Measurements from ENCODE around the gene STUB1.
A peak's percentile ranks its signal among the peaks of the same experiment; 100 is the strongest.

Gene STUB1

DNA sequence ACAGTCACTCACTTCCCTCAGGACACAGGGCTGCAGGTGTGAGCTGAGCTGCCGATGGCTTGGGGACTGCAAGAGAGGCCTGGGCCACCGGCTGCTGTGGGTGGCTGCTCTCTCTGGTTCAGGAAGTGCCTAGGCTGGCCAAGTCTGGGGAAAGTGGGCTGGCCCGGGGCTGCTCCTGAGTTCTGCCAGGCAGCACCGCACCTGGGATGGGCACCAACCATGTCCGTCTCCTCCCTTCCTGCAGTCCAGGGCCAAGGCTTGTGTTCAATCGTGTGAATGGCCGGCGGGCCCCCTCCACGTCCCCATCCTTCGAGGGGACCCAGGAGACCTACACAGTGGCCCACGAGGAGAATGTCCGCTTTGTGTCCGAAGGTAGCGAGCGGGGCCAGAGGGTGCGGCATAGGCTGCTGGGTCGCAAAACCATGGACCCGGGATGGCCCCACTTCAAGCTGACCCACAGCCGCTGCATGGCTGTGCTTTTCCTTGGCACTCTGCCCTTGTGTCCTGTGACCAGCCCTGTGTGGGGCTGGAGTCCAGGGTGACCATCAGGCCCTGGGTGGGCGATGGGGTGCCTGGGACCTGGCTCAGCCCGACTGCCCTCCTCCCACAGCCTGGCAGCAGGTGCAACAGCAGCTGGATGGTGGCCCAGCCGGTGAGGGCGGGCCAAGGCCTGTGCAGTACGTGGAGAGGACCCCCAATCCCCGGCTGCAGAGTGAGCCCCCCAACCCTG is 32.9 kb upstream of the STUB1 start:
- no peak for TF ChIP-seq CREB1 (IDR thresholded peaks at IDR 0.05; ENCODE audit: low read depth)
- TF ChIP-seq, protein P1, sequence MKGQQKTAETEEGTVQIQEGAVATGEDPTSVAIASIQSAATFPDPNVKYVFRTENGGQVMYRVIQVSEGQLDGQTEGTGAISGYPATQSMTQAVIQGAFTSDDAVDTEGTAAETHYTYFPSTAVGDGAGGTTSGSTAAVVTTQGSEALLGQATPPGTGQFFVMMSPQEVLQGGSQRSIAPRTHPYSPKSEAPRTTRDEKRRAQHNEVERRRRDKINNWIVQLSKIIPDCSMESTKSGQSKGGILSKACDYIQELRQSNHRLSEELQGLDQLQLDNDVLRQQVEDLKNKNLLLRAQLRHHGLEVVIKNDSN (IDR thresholded peaks at IDR 0.05) = no peak
- no peak for TF ChIP-seq YY1 (IDR thresholded peaks at IDR 0.05; ENCODE audit: low read depth)
- no peak for TF ChIP-seq ZBTB7A (IDR thresholded peaks at IDR 0.05; ENCODE audit: low read depth)
- no peak for TF ChIP-seq TEAD4 (IDR thresholded peaks at IDR 0.05)
- TF ChIP-seq CEBPB (IDR thresholded peaks at IDR 0.05) = no peak
- no peak for TF ChIP-seq RAD21 (IDR thresholded peaks at IDR 0.05; ENCODE audit: low read depth)
- TF ChIP-seq TAF1 (IDR thresholded peaks at IDR 0.05; ENCODE audit: low read depth) = no peak
- TF ChIP-seq, protein P2, sequence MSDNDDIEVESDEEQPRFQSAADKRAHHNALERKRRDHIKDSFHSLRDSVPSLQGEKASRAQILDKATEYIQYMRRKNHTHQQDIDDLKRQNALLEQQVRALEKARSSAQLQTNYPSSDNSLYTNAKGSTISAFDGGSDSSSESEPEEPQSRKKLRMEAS (IDR thresholded peaks at IDR 0.05) = no peak
- no peak for TF ChIP-seq EGR1 (IDR thresholded peaks at IDR 0.05)
- TF ChIP-seq TCF12 (IDR thresholded peaks at IDR 0.05; ENCODE audit: low read depth) = no peak
- TF ChIP-seq NFIC (IDR thresholded peaks at IDR 0.05) = no peak
- TF ChIP-seq, protein P3, sequence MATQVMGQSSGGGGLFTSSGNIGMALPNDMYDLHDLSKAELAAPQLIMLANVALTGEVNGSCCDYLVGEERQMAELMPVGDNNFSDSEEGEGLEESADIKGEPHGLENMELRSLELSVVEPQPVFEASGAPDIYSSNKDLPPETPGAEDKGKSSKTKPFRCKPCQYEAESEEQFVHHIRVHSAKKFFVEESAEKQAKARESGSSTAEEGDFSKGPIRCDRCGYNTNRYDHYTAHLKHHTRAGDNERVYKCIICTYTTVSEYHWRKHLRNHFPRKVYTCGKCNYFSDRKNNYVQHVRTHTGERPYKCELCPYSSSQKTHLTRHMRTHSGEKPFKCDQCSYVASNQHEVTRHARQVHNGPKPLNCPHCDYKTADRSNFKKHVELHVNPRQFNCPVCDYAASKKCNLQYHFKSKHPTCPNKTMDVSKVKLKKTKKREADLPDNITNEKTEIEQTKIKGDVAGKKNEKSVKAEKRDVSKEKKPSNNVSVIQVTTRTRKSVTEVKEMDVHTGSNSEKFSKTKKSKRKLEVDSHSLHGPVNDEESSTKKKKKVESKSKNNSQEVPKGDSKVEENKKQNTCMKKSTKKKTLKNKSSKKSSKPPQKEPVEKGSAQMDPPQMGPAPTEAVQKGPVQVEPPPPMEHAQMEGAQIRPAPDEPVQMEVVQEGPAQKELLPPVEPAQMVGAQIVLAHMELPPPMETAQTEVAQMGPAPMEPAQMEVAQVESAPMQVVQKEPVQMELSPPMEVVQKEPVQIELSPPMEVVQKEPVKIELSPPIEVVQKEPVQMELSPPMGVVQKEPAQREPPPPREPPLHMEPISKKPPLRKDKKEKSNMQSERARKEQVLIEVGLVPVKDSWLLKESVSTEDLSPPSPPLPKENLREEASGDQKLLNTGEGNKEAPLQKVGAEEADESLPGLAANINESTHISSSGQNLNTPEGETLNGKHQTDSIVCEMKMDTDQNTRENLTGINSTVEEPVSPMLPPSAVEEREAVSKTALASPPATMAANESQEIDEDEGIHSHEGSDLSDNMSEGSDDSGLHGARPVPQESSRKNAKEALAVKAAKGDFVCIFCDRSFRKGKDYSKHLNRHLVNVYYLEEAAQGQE (IDR thresholded peaks at IDR 0.05; ENCODE audit: low read depth) = no peak
- TF ChIP-seq EP300 (IDR thresholded peaks at IDR 0.05; ENCODE audit: borderline replicate concordance) = no peak
- no peak for TF ChIP-seq FOXM1 (IDR thresholded peaks at IDR 0.05; ENCODE audit: borderline replicate concordance, low read depth)

DNA sequence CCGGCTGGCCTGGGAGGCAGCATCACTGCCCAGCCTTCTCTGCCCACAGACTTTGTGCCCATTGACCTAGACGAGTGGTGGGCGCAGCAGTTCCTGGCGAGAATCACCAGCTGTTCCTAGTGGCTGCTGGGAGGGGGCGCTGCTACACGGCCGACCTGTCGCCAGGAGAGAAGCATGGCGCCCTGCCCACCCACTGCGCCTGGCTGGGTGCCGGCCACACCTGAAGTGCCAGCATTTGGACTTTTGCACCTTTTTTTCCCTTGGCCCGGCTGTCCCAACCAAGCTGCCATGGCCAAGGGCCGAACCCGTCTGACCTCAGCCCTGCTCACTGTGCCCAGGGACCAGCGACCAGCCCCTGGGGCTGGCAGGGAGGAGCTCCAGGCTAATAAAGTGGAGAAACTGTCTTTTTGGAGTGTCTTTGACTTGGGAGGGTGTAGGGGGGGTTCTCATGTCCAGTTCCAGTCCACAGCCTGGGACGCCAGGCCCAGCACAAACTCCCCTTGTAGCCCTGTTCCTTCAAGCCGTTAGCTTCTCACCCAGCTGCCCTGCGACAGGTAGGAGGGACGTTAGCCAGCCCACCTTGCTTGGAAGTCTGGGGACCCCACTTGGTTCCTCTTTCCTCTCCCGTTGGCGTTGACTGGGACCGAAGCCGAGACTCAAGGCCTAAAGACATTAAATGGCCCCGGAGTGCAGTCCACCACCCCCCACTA is 32.0 kb upstream of the STUB1 start:
- TF ChIP-seq EP300 (IDR thresholded peaks at IDR 0.05; ENCODE audit: borderline replicate concordance) (no peak), CEBPB (IDR thresholded peaks at IDR 0.05) (no peak), EGR1 (IDR thresholded peaks at IDR 0.05) (no peak), TAF1 (IDR thresholded peaks at IDR 0.05; ENCODE audit: low read depth) (no peak), NFIC (IDR thresholded peaks at IDR 0.05) (peak; percentile 63), TCF12 (IDR thresholded peaks at IDR 0.05; ENCODE audit: low read depth) (no peak), TEAD4 (IDR thresholded peaks at IDR 0.05) (no peak), FOXM1 (IDR thresholded peaks at IDR 0.05; ENCODE audit: borderline replicate concordance, low read depth) (no peak), ZBTB7A (IDR thresholded peaks at IDR 0.05; ENCODE audit: low read depth) (no peak), RAD21 (IDR thresholded peaks at IDR 0.05; ENCODE audit: low read depth) (peak; percentile 30; the same call in 1 of the 2 replicates), CREB1 (IDR thresholded peaks at IDR 0.05; ENCODE audit: low read depth) (no peak), YY1 (IDR thresholded peaks at IDR 0.05; ENCODE audit: low read depth) (peak; percentile 76)
- TF ChIP-seq, protein P2 (IDR thresholded peaks at IDR 0.05) = peak; percentile 50
- TF ChIP-seq, protein P1 (IDR thresholded peaks at IDR 0.05) = no peak
- TF ChIP-seq, protein P3 (IDR thresholded peaks at IDR 0.05; ENCODE audit: low read depth) = no peak

DNA sequence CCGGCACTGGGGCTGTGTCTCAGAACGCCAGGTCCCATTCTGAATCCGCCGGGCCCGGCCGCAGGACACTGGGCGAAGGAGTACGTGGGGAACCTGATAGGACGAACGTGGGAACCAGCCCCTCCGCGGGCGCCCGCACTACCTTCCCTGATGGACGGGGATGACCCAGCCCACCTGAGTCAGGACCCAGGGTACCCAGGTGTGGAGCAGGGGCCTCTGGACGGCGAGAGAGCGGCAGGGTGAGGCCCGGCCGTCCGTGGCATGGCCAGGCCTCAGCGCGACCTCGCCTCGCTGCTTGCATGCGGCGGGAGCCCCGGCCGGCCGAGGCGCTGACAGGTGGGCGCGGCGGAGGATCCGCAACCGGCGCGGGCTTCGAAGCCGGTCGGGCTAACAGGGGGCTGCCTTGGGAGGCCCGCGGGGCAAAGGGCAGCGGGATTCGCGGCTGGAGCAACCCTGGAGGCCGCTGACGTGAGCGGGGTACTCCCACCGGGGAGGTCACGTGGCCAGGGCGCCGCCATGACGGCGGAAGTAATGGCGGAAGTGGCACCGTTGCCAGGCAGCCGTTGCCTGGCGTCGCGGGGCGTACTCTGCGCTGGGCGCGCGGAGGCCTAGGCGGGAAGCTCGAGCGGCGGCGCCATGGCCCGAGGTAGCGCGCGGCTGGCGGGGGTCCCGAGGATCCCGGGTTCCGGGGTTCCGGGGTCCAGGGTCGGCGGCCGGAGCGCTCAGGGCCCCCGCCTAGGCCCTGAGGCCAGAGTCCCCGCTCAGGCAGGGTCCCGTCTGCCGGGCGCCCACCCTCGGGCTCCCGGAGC is 31.2 kb upstream of the STUB1 start, which contains the start of gene WDR90:
Gene WDR90 (plus strand): TSS at position 585 of the 809 bp plus-strand sequence. CDS start 52 bp downstream, at position 637.
- TF ChIP-seq EGR1 (IDR thresholded peaks at IDR 0.05) = 0 out of 2 replicates have a peak, but pooled peaks have one; percentile 62
- TF ChIP-seq NFIC (IDR thresholded peaks at IDR 0.05) = no peak
- TF ChIP-seq, protein P1 (IDR thresholded peaks at IDR 0.05) = peak; percentile 99
- TF ChIP-seq, protein P3 (IDR thresholded peaks at IDR 0.05; ENCODE audit: low read depth) = no peak
- peak; percentile 97 for TF ChIP-seq YY1 (IDR thresholded peaks at IDR 0.05; ENCODE audit: low read depth)
- no peak for TF ChIP-seq RAD21 (IDR thresholded peaks at IDR 0.05; ENCODE audit: low read depth)
- TF ChIP-seq, protein P2 (IDR thresholded peaks at IDR 0.05) = peak; percentile 85
- TF ChIP-seq TAF1 (IDR thresholded peaks at IDR 0.05; ENCODE audit: low read depth) = peak; percentile 71
- TF ChIP-seq ZBTB7A (IDR thresholded peaks at IDR 0.05; ENCODE audit: low read depth) = peak; percentile 77; the same call in 1 of the 2 replicates
- TF ChIP-seq CREB1 (IDR thresholded peaks at IDR 0.05; ENCODE audit: low read depth) = peak; percentile 64; the same call in 1 of the 2 replicates
- no peak; the same call in 1 of the 2 replicates for TF ChIP-seq TCF12 (IDR thresholded peaks at IDR 0.05; ENCODE audit: low read depth)

All from Ishikawa (cell line).